ENCODE measurements around the gene TMEM120B.

The TMEM120B gene

DNA sequence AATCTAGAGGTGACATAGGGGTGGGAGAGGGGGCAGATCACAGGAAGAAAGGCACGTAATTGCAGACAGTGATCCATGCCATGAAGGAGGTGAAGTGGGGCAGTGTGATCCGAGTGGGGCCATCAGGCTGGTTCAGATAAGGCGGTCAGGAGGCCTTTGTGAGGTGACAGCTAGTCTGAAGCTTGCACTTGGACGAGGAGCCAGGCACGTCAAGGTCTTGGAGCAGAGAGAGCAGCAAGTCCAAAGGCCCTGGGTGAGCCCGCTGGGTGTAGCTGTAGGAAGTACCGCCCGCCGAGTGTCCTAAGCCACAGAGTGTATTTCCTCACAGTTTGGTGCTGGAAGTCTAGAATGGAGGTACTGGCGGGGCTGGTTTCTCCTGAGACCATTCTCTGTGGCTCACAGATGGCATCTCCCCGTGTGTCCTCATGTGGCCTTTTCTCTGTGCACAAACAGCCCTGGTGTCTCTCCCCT, 57.3 kb downstream of the TMEM120B start:
- no peak overlapping the region for H3K4me3 Mint-ChIP-seq
- no peaks in the 10 kb centered on the region for H3K27me3 Mint-ChIP-seq
- no peaks in the 10 kb centered on the region for H3K36me3 Mint-ChIP-seq
- H3K9me3 Mint-ChIP-seq (ENCODE audit: low read depth) = no peaks in the 10 kb centered on the region
- peaks cover 13% of the 10 kb centered on the region for H3K4me1 Mint-ChIP-seq (ENCODE audit: low read depth)
- no peak overlapping the region for H3K27ac Mint-ChIP-seq

DNA sequence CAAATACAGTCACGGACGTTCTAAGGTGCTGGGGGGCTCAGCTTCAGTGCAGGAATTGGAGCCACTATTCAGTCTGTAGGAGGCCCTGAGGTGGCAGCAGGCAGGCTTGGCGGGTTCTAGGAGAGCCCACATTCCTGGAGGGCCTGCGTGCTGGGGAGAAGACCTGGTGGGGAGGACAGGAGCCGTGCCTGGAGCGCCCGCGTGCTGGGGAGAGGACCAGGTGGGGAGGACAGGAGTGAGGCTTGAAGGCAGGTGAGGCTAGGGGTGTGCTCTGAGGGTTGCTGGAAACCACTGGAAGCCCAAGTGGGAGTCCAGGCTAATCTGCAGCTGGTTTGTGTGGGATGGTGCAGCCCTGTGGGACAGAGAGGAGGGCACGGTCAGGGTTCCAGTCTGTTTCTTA, 57.8 kb downstream of the TMEM120B start:
- no peaks in the 10 kb centered on the region for H3K9me3 Mint-ChIP-seq (ENCODE audit: low read depth)
- H3K27ac Mint-ChIP-seq = no peak overlapping the region
- H3K4me3 Mint-ChIP-seq = no peak overlapping the region
- no peaks in the 10 kb centered on the region for H3K27me3 Mint-ChIP-seq
- no peaks in the 10 kb centered on the region for H3K36me3 Mint-ChIP-seq
- peaks cover 13% of the 10 kb centered on the region for H3K4me1 Mint-ChIP-seq (ENCODE audit: low read depth)

DNA sequence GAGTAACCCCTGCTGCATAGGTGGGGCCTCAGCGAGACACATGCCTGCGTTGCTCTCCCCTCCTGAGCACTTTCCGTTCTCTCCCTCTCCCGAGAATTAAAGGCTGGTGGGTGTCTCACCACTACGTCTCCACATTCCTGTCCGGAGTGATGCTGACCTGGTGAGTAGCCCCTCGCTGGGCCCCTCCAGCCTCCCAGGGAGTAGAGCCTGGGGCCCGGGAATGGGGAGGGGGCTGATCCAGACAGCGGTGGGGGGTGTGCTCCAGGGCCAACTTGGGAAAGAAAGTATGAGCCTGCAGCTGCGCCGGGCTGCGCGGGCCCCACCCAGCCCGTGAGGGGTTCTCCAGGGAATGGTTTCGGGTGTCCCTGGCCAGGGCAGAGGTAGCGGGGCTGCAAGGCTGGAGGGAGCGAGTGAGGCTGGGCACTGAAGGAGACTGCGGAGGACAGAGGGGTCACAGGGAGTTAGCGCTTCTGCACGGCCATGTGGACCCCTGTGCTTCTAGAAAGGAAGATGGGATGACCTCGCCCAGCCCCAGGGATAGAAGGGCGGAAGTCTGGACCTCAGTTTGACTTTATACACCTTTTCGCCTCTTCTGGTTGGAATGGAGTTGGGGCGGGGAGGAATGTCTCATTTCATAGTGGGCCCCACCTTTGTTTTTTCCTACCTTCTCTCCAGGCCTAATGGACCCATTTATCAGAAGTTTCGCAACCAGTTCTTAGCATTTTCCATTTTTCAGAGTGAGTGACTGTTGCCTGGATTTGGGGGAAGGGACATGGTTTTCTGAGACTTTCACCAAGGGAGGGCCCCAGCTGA, 58.5 kb downstream of the TMEM120B start:
- no peaks in the 10 kb centered on the region for H3K9me3 Mint-ChIP-seq (ENCODE audit: low read depth)
- peaks cover 14% of the 10 kb centered on the region for H3K4me1 Mint-ChIP-seq (ENCODE audit: low read depth)
- H3K36me3 Mint-ChIP-seq = no peaks in the 10 kb centered on the region
- H3K4me3 Mint-ChIP-seq = no peak overlapping the region
- H3K27me3 Mint-ChIP-seq = no peaks in the 10 kb centered on the region
- no peak overlapping the region for H3K27ac Mint-ChIP-seq

DNA sequence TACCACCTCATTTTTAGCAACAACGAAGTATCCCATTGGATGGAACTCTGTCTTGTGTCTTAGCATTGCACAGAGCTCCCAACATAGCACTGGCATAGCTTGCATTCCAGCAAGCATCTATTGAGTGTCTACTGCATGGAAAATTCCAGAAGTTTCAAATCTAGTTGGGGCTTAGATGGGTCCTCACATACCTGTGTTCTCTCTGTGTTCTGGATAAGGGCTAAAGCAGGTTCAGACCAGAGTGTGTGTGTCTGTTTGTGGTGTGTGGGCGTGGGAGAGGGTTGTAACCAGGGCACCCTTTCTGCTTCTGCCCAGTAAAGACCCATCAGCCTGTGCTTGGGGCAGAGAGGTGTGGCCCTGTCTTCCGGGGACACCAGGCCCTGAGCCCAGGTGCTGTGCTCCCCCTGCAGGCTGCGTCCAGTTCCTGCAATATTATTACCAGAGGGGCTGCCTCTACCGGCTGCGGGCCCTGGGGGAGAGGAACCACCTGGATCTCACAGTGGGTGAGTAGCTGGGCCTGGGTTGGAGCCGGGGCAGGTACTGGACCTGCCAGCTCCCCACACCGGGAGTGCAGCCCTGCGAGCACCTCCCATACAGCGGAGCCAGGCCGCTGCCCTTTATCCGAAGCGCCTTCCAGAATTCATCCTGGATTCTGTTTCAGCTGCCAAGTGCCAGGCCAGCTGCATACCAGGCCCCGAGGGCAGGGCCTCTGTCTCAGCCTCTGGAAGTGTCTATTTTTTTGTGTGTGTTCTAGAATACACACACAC, 60.6 kb downstream of the TMEM120B start:
- H3K4me3 Mint-ChIP-seq = no peak overlapping the region
- H3K9me3 Mint-ChIP-seq (ENCODE audit: low read depth) = no peaks in the 10 kb centered on the region
- no peak overlapping the region for H3K27ac Mint-ChIP-seq
- no peaks in the 10 kb centered on the region for H3K27me3 Mint-ChIP-seq
- H3K4me1 Mint-ChIP-seq (ENCODE audit: low read depth) = peaks cover 16% of the 10 kb centered on the region
- H3K36me3 Mint-ChIP-seq = no peaks in the 10 kb centered on the region

DNA sequence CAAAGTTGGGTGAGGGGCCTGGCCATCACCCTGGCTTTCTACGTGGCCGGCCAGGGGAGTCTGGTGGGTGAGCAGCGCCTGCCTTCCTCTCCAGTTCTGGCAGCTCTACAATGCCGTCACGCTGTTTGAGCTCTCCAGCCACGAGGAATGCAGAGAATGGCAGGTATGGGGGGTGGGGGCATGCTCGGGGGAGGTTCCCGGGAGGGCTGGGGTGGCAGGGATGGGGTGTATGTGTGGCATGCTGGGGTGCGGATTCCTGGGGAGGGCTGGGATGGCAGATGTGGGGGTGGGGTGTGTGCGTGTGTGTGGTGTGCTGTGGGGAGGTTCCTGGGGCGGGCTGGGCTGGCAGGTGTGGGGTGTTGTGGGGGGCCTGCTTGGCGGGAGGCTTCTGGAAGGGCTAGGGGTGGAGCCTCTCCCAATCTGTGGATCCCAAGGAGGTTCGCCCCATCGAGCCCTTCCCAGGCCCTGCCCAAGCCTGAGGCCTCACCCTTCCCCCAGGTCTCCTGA, 62.5 kb downstream of the TMEM120B start:
- no peaks in the 10 kb centered on the region for H3K36me3 Mint-ChIP-seq
- no peaks in the 10 kb centered on the region for H3K27me3 Mint-ChIP-seq
- H3K27ac Mint-ChIP-seq = no peak overlapping the region
- H3K9me3 Mint-ChIP-seq (ENCODE audit: low read depth) = no peaks in the 10 kb centered on the region
- H3K4me1 Mint-ChIP-seq (ENCODE audit: low read depth) = peaks cover 21% of the 10 kb centered on the region
- no peak overlapping the region for H3K4me3 Mint-ChIP-seq

DNA sequence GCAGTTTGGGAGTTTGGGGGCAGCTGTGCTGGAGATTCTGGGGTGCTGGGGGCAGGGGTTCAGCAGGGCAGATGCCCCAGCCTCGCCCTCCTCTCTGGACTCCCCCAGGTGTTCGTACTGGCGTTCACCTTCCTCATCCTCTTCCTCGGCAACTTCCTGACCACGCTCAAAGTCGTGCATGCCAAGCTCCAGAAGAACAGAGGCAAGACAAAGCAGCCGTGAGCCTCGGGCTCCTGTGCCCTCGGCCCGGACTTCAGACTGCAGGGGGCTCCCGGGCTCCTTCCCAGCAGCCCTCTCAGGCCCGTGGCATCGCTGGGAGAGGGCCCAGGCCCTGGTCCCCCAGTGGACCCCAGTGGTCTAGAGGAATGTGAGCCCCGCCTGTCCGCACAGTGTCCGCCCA, 62.9 kb downstream of the TMEM120B start:
- H3K27ac Mint-ChIP-seq = no peak overlapping the region

DNA sequence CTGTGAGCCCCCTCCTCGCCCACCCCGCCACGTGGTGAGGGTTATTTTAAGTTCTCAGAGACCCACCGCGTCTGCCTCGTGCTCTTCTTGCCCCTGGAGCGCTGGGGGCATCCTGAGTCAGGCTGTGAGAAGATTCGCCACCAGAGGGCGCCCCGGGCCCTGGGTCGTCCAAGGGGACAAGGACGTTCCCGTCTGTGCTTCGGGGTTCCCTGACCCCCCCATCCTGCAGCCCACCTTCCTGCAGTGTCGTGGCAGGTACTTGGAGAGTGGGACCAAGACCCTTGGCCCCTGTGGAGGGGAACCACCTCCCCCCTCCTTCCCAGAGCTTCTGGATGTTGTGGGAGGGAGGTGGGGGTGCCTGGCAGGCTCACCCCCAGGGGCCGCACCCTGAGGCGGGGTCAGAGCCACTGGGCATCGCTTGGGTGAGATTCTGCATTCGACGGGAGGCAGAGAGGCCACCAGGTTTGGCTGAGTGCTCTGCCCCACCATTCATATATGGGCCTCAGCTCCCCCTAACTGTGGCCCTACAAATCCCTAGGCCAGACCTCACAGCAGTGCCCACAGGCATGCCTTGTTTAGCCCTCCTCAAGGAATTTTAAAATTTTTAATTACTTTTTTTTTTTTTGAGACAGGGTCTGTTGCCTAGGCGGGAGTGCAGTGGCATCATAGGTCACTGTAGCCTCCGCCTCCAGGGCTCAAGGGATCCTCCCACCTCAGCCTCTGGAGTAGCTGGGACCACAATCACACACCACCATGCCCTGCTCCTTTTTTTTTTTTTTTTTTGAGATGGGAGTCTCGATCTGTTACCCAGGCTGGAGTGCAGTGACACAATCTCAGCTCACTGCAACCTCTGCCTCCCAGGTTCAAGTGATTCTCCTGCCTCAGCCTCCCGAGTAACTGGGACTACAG, 63.9 kb downstream of the TMEM120B start:
- H3K4me1 Mint-ChIP-seq (ENCODE audit: low read depth) = peaks cover 30% of the 10 kb centered on the region
- no peak overlapping the region for H3K4me3 Mint-ChIP-seq
- H3K27me3 Mint-ChIP-seq = no peaks in the 10 kb centered on the region
- H3K27ac Mint-ChIP-seq = peak overlapping the region; percentile 50
- no peaks in the 10 kb centered on the region for H3K9me3 Mint-ChIP-seq (ENCODE audit: low read depth)
- H3K36me3 Mint-ChIP-seq = no peaks in the 10 kb centered on the region

More for the DNA sequence above, 62.9 kb downstream of the TMEM120B start:
- Mint-ChIP-seq H3K36me3 (no peaks in the 10 kb centered on the region), H3K27me3 (no peaks in the 10 kb centered on the region), H3K4me1 (ENCODE audit: low read depth) (peaks cover 25% of the 10 kb centered on the region), H3K9me3 (ENCODE audit: low read depth) (no peaks in the 10 kb centered on the region), H3K4me3 (no peak overlapping the region)

DNA sequence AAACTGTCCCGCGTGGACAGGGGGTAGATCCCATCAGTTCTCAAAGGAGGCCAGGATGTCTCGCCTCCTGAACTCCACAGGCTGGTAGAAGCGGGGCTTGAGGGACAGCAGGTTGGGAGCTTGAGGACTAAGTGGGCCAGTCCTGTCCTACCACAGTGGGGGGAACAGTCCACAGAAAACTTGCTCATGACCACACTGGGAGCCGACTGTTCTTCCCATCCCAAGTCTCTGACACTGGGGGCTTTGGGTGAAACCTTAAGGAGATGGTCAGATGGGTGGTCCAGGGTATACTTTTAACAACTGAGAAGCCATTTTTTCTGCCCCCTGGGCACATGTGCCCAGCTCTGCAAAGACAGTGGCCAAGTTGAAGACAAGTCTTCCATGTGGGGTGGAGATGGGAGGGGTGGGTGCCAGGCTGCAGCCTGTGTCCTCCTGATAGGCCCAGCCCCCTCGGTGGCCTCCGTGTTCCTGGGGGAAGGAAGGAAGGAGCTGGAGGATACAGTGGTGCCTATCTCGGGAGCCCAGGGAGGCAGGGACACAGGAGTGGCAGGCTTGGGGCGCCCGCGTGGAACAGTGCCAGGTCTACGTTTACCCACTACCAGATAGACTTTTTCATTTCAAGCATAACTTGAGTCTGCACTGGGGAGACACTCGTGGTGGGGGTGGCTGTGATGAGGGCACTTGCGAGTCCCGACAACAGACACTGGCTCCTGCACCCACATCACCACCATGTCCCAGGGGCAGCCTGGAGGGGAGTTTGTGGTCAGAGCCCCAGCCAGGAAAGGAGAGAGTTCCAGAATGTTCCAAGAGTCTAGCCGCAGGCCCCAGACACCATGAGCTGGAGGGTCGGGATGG, 66.2 kb downstream of the TMEM120B start:
- Mint-ChIP-seq H3K27ac (peak overlapping the region; percentile 80), H3K36me3 (peaks cover 2% of the 10 kb centered on the region), H3K27me3 (no peaks in the 10 kb centered on the region), H3K4me1 (ENCODE audit: low read depth) (peaks cover 40% of the 10 kb centered on the region), H3K9me3 (ENCODE audit: low read depth) (no peaks in the 10 kb centered on the region), H3K4me3 (no peak overlapping the region)

DNA sequence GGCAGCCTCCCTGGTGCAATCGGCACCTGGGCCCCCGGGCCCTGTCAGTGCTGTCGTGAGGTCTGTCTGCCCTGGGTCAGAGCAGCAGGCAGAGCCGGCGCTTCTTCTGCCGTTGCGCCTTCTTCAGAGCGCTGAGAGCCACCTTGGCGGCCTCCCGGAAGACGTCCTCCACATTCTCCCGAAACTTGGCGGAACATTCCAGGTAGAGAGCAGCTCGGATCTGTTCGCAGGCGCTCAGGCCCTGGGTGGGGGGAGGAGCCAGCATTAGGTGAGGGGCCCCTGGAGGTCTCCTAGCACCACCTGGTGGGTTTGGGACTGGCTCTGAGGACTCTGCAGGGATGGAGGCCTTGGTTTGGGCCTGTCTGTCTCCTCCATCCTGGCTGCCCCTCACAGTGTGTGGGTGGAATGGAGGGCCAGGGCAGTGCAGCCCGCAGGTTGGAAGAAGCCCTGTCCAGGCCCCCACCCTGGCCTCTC, 66.9 kb downstream of the TMEM120B start:
- H3K4me3 Mint-ChIP-seq = no peak overlapping the region
- no peaks in the 10 kb centered on the region for H3K9me3 Mint-ChIP-seq (ENCODE audit: low read depth)
- H3K4me1 Mint-ChIP-seq (ENCODE audit: low read depth) = peaks cover 44% of the 10 kb centered on the region
- peaks cover 2% of the 10 kb centered on the region for H3K36me3 Mint-ChIP-seq
- no peaks in the 10 kb centered on the region for H3K27me3 Mint-ChIP-seq
- H3K27ac Mint-ChIP-seq = peak overlapping the region; percentile 80

DNA sequence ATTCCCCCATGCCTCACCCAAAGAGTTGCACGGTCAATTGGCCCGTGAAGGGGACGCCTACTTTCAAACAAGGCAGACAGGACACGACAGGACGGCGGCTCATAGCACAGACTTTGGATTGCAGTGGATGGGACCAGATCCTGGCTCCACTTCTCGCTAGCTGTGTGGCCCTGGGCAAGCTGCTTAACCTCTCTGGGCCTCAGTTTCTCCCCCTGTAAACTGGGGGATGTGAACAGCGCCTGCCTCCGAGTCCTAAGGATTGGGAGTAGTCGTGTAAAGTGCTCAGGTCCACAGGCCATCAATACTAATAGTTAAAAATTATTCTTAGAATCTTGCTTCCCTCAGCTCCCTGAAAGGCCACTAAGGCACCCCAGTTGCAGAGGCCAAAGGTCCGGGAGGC, 67.9 kb downstream of the TMEM120B start:
- peaks cover 7% of the 10 kb centered on the region for H3K36me3 Mint-ChIP-seq
- peak overlapping the region; percentile 59 for H3K4me3 Mint-ChIP-seq
- H3K9me3 Mint-ChIP-seq (ENCODE audit: low read depth) = no peaks in the 10 kb centered on the region
- peak overlapping the region; percentile 72 for H3K27ac Mint-ChIP-seq
- H3K27me3 Mint-ChIP-seq = no peaks in the 10 kb centered on the region
- peaks cover 53% of the 10 kb centered on the region for H3K4me1 Mint-ChIP-seq (ENCODE audit: low read depth)

DNA sequence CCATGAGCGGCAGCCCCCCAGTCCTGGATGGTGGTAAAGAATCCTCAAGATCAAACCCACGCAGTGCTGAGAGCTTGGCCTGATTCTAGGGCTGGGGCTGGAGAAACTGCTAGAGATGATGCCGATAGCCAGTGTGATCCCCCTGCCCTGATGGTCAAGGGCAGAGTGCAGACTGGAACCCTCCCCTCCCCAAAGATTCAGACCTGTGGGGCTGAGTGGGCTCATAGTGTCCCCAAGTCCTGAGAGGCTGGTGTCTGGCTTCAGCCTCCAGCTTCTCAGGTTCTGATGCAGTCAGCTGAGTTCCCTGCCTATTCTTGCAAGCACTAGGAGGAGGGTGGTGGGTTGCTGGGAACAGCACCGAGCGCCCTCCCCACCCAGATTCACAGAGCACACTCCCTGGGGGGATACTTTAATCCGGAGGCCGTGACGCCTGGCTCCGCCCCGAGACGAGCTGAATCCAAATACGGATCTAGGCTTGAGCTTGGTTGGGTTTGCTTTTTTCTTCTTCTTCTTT, 69.0 kb downstream of the TMEM120B start:
- H3K4me1 Mint-ChIP-seq (ENCODE audit: low read depth) = peaks cover 58% of the 10 kb centered on the region
- H3K27me3 Mint-ChIP-seq = no peaks in the 10 kb centered on the region
- H3K4me3 Mint-ChIP-seq = peak overlapping the region; percentile 86
- peaks cover 7% of the 10 kb centered on the region for H3K36me3 Mint-ChIP-seq
- peak overlapping the region; percentile 97 for H3K27ac Mint-ChIP-seq
- no peaks in the 10 kb centered on the region for H3K9me3 Mint-ChIP-seq (ENCODE audit: low read depth)

DNA sequence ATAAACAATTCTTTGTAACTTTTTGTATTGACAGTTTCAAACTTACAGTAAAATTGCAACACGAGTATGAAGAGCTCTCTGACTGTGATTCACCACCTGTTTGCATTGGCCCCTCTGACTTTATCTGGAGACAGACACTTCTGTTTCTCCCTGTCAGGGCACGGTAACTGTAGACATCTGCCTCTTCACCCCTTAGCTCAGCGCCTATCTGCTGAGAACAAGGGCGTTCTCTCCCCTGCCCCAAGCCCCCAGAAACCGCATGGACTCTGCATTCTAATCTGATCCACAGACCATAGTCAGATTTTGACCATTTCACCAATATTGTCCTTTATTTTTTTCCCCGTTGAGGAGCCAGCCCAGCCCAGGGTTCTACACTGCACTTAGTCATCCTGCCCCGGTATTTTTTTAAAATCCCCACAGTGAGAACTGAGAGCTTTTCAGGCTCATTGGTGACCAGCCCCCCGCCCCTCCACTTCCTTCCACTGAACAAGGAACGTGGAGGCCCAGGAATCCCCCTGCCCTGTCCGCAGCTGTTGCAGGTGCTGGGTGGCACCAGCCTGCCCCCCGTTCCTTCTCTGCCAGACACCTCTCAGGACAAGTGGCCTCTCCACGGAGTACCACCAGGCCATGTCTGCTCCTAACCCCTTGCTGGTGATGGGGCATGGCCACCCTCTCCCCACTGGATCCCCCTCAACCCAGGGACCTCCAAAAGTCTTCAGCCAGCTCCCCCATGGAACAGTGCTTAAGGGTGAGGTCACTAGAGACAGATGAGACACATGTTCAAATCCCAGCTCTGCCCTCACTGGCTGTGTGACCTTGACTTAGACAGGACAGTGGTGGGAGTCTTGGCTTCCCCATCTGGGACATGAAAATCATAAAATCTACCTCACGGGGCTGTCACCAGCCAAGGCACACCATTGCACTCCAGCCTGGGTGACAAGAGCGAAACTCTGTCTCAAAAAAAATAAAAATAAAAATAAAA, 69.7 kb downstream of the TMEM120B start:
- H3K27me3 Mint-ChIP-seq = no peaks in the 10 kb centered on the region
- H3K27ac Mint-ChIP-seq = peak overlapping the region; percentile 97

DNA sequence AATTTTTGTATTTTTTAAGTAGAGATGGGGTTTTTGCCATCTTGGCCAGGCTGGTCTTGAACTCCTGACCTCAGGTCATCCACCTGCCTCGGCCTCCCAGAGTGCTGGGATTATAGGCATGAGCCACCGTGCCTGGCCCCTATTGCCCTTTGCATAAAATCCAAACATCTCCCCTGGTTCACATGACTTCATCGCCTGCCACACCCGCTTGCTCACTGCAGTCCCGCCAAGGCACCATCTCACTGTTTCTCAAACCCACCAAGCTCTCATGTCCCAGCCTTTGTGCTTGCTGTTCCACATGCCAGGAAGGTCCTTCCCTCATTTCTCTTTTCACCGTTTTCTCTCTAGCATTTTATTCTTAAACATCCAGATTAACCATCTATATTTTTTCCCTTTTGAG, 71.2 kb downstream of the TMEM120B start:
- Mint-ChIP-seq H3K36me3 (peaks cover 9% of the 10 kb centered on the region), H3K27ac (peak overlapping the region; percentile 90), H3K4me3 (peak overlapping the region; percentile 85), H3K27me3 (no peaks in the 10 kb centered on the region), H3K4me1 (ENCODE audit: low read depth) (peaks cover 75% of the 10 kb centered on the region), H3K9me3 (ENCODE audit: low read depth) (no peaks in the 10 kb centered on the region)

More for the DNA sequence above, 69.7 kb downstream of the TMEM120B start:
- Mint-ChIP-seq H3K36me3 (peaks cover 9% of the 10 kb centered on the region), H3K9me3 (ENCODE audit: low read depth) (no peaks in the 10 kb centered on the region), H3K4me3 (peak overlapping the region; percentile 86), H3K4me1 (ENCODE audit: low read depth) (peaks cover 65% of the 10 kb centered on the region)

All from activated naive CD8-positive, alpha-beta T cell (primary cell).